CD4-positive, alpha-beta T cell (primary cell): ENCODE measurements around the gene CMSS1. TPM values are rescaled to one million over a fixed set of nuclear protein-coding genes. Genes with fewer than 3 reads are reported as not detected.

ENCODE experiments used
- ATAC-seq: fragments of 200-7000 bp; cut with Tn5 transposase; one replicate; pipeline ENCODE4 v1.10.0; 2022; ENCODE audit warnings: mild to moderate bottlenecking; ENCODE audit not compliant: poor library complexity
- CTCF ChIA-PET: fragments of 350-600 bp; sonication (Branson Sonifier 250); formaldehyde crosslinking; loops from one replicate; lab custom pipeline; 2021; ENCODE audit warnings: antibody characterized with exemption, inconsistent platforms; lab: Charles Lee
- POLR2A ChIA-PET: fragments of 350-600 bp; sonication (Branson Sonifier 250); formaldehyde crosslinking; loops from one replicate; lab custom pipeline; 2021; ENCODE audit warnings: antibody characterized with exemption, inconsistent platforms; lab: Charles Lee
- DNase-seq, 14 experiments: peaks; one replicate each; pipeline ENCODE4 v3.0.0-alpha.2; 2013 to 2020; ENCODE audit warnings: mixed read lengths in 2 of 14
- H3K27ac ChIP-seq, 2 donors: one replicate each; pipeline versions ENCODE4 v1.5.1 to v1.7.0; 2013; ENCODE audit warnings: low read length in 2 of 2, low read depth in 1 of 2, mild to moderate bottlenecking in 1 of 2
- H3K27me3 ChIP-seq, 2 experiments: 1 replicate in 1 of 2; 2 replicates in 1 of 2; pipeline versions ENCODE4 v1.6.1 to v1.7.0; 2013; ENCODE audit warnings: low read length in 2 of 2, control low read depth in 1 of 2, mild to moderate bottlenecking in 1 of 2, moderate library complexity in 1 of 2; ENCODE audit not compliant: insufficient read depth in 2 of 2, control insufficient read depth in 1 of 2
- H3K36me3 ChIP-seq: one replicate; pipeline ENCODE4 v1.6.1; 2013; ENCODE audit warnings: low read length, control low read depth; ENCODE audit not compliant: insufficient read depth
- H3K4me1 ChIP-seq: one replicate; pipeline ENCODE4 v1.6.1; 2013; ENCODE audit warnings: low read length, control low read depth; ENCODE audit not compliant: insufficient read depth
- H3K4me3 ChIP-seq: one replicate; pipeline ENCODE4 v1.5.1; 2013; ENCODE audit warnings: mild to moderate bottlenecking, low read length, moderate library complexity
- H3K9me3 ChIP-seq, 2 experiments: 1 replicate in 1 of 2; 2 replicates in 1 of 2; pipeline versions ENCODE4 v1.6.1 to v1.7.0; 2013; ENCODE audit warnings: low read length in 2 of 2, mild to moderate bottlenecking in 2 of 2, control low read depth in 1 of 2, moderate library complexity in 1 of 2; ENCODE audit not compliant: control insufficient read depth in 1 of 2, insufficient read depth in 1 of 2
- H3K27ac Mint-ChIP-seq: one replicate; pipeline ENCODE4 v1.8.0; 2020; ENCODE audit warnings: mixed read lengths
- H3K27me3 Mint-ChIP-seq: one replicate; pipeline ENCODE4 v1.8.0; 2021; ENCODE audit warnings: mixed read lengths
- H3K36me3 Mint-ChIP-seq: one replicate; pipeline ENCODE4 v1.8.0; 2021; ENCODE audit warnings: low read depth, mixed read lengths
- H3K4me1 Mint-ChIP-seq: one replicate; pipeline ENCODE4 v1.8.0; 2021; ENCODE audit warnings: low read depth, mixed read lengths
- H3K4me3 Mint-ChIP-seq: one replicate; pipeline ENCODE4 v1.8.0; 2020; ENCODE audit warnings: mild to moderate bottlenecking, mixed read lengths
- H3K9me3 Mint-ChIP-seq: one replicate; pipeline ENCODE4 v1.8.0; 2020; ENCODE audit warnings: mixed read lengths
- CTCF ChIP-seq: fragments of 200-600 bp; IDR thresholded peaks from one replicate; pipeline ENCODE4 v1.8.0; 2022; ENCODE audit warnings: antibody characterized with exemption, mild to moderate bottlenecking
- intact Hi-C, 2 experiments: fragments of 100-400 bp; cut with DNase I in 1 of 2; cut with micrococcal nuclease in 1 of 2; formaldehyde crosslinking; loops; one replicate each; pipeline versions ENCODE4 v1.15.1 to v1.9.0; 2023 to 2025; cut with DNase I, micrococcal nuclease
- total RNA-seq, 174 experiments: library from RNA in 2 of 174; stranded (reverse) in 2 of 174; gene quantifications; one replicate each; pipeline ENCODE4 v1.2.3 and lab custom pipeline; 2021 to 2026

Gene CMSS1
- total RNA-seq, 2 experiments from 2014 or later, result 12.2 TPM

GRCh38 chr3:100209948-100210771, 392.5 kb downstream of the CMSS1 start:
- no peaks in the 10 kb centered on the region for H3K9me3 ChIP-seq
- Mint-ChIP-seq H3K4me3 (peak overlapping the region; percentile 60), H3K27me3 (no peaks in the 10 kb centered on the region), H3K27ac (peak overlapping the region; percentile 44), H3K36me3 (no peaks in the 10 kb centered on the region), H3K4me1 (peaks cover 23% of the 10 kb centered on the region), H3K9me3 (no peaks in the 10 kb centered on the region)
- peak overlapping the region in 1 of 2 donors; percentile 36 for H3K27ac ChIP-seq
- ChIA-PET CTCF (no interaction called here), POLR2A (no interaction called here)
- TF ChIP-seq CTCF, result no peak
- H3K4me1 ChIP-seq, result peaks cover 5% of the 10 kb centered on the region
- H3K36me3 ChIP-seq, result no peaks in the 10 kb centered on the region
- intact Hi-C loops, result no loop called here
- peak in 3 of 14 experiments; percentile 39 to 60 (median 50) for DNase-seq
- peak overlapping the region; percentile 31 for H3K4me3 ChIP-seq
- peak; percentile 65 for ATAC-seq
- no peaks in the 10 kb centered on the region for H3K27me3 ChIP-seq

- peak; percentile 63 for ATAC-seq
- intact Hi-C loops, result no loop called here
- Mint-ChIP-seq H3K36me3 (no peaks in the 10 kb centered on the region), H3K4me3 (no peak overlapping the region), H3K27me3 (peaks cover 4% of the 10 kb centered on the region), H3K27ac (peak overlapping the region; percentile 44), H3K4me1 (peaks cover 23% of the 10 kb centered on the region), H3K9me3 (no peaks in the 10 kb centered on the region)
- POLR2A ChIA-PET, result no interaction called here
- Histone ChIP-seq H3K36me3 (no peaks in the 10 kb centered on the region), H3K4me1 (peaks cover 5% of the 10 kb centered on the region), H3K27me3 (peaks cover 0 to under 1% of the 10 kb centered on the region in 2 experiments), H3K9me3 (no peaks in the 10 kb centered on the region), H3K4me3 (no peak overlapping the region), H3K27ac (peak overlapping the region in 1 of 2 donors; percentile 36)
- TF ChIP-seq CTCF, result no peak
- CTCF ChIA-PET, result no interaction called here
- peak in 3 of 14 experiments; percentile 60 to 71 (median 61) for DNase-seq
Observed at GRCh38 chr3:100210772-100211135, 393.1 kb downstream of the CMSS1 start.

- no peak for TF ChIP-seq CTCF
- ChIA-PET CTCF (no interaction called here), POLR2A (no interaction called here)
- Histone ChIP-seq H3K4me3 (no peak overlapping the region), H3K4me1 (peaks cover 5% of the 10 kb centered on the region), H3K36me3 (no peaks in the 10 kb centered on the region), H3K27ac (no peak overlapping the region), H3K27me3 (peaks cover 2 to 4% of the 10 kb centered on the region in 2 experiments), H3K9me3 (no peaks in the 10 kb centered on the region)
- H3K4me3 Mint-ChIP-seq, result no peak overlapping the region
- H3K27me3 Mint-ChIP-seq, result peaks cover 21% of the 10 kb centered on the region
- intact Hi-C loops, result no loop called here
- H3K4me1 Mint-ChIP-seq, result peaks cover 23% of the 10 kb centered on the region
- H3K27ac Mint-ChIP-seq, result no peak overlapping the region
- DNase-seq, result no peak
- H3K36me3 Mint-ChIP-seq, result no peaks in the 10 kb centered on the region
- peaks cover 2% of the 10 kb centered on the region for H3K9me3 Mint-ChIP-seq
- no peak for ATAC-seq
Observed at GRCh38 chr3:100213891-100214573, 396.4 kb downstream of the CMSS1 start.
